NCI-H2107 (cell line): Measurements from ENCODE around the gene GABBR1.
"Not testable (repeated sequence)": the region's sequence is repeated elsewhere in the genome, so short reads cannot be mapped to it uniquely, and the experiment has no call there.

Source experiments
- DNase-seq: peaks from one replicate; lab custom pipeline; 2025; lab: John Stamatoyannopoulos, UW

GABBR1 gene

DNA sequence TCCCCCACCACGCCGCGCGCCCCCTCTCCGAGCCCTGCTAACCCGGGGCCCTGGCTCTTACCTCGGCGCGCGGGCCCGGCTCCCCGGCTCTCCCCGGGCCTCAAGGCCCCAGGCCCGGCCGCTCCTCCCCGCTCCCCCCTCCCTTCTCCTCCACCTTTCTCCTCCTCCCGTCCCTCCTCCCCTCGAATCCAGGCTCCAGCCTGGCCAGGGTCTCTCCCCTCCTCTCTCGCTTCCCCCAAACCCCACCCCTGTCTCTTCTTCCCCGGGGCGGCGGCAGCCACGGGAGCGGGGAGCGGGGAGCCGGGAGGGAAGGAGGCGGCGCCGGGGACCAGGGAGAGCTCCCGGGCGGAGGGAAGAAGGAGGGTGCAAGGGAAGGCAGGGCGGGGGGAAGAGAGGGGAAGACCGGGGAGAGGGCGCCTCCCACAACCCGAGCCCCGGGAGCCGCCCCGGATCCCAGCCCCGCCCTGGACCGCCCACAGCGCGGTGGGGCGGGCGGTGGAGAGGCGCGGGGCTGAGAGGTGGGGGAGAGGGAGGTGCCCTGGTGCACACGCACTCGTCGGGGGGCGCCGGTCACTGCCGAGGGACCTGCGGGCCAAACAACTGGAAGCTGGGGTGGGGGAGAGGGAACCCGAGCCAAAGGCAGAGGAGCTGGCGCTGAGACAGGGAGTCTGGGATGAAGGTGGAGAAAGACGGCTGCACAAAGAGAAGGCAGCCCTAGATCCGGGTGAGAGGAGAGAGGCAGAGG is at the start of gene GABBR1:
Gene GABBR1, minus strand, starts transcription at position 395 of the 745 bp plus-strand sequence. CDS start 798 bp downstream, outside the sequence.
- DNase-seq: peak; percentile 71

GRCh38 chr6:29681811-29682210 is 48.8 kb upstream of the GABBR1 start:
- DNase-seq: no peak

DNA sequence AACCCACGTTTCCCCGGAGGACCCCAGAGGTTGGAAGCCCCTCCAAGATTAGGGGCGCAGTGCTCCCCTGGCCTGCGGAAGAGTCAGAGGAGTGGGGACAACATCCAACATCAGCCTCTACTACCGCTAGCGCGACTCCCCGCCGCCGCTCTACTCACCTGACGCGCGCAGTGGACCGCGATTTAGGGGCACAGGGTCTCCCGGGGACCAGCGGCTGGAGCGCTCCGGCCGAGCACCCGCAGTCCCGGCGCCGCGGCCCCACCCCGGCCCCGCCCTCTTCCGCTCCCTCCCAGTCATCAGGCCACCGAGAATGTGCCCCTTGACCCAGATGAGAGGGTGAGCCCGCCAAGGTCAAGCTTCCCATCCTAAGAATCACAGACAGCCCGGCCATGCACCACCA is 47.9 kb upstream of the GABBR1 start, which contains the start of gene ZFP57:
Gene ZFP57, minus strand, starts transcription at position 249 of the 400 bp plus-strand sequence. CDS start 4,149 bp downstream, outside the sequence.
- DNase-seq: no peak

GRCh38 chr6:29680416-29680815 is 47.4 kb upstream of the GABBR1 start:
- no peak for DNase-seq

GRCh38 chr6:29679962-29680361 is 47.0 kb upstream of the GABBR1 start:
- no peak for DNase-seq

DNA sequence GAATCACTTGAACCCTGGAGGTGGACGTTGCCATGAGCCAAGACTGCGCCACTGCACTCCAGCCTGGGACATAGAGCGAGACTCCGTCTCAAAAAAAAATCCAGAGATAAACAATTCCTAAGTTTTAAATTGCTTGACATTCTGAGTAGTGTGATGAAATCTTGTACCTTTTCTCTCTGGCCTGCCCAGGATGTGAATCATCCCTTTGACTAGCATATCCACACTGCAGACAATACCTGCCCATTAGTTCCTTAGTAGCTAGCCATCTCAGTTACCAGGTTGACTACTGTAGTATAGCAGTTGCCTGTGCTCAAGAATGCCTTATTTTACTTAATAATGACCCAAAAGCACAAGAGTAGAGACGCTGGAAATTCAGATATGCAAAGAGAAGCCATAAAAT is 45.1 kb upstream of the GABBR1 start:
- DNase-seq: no peak

DNA sequence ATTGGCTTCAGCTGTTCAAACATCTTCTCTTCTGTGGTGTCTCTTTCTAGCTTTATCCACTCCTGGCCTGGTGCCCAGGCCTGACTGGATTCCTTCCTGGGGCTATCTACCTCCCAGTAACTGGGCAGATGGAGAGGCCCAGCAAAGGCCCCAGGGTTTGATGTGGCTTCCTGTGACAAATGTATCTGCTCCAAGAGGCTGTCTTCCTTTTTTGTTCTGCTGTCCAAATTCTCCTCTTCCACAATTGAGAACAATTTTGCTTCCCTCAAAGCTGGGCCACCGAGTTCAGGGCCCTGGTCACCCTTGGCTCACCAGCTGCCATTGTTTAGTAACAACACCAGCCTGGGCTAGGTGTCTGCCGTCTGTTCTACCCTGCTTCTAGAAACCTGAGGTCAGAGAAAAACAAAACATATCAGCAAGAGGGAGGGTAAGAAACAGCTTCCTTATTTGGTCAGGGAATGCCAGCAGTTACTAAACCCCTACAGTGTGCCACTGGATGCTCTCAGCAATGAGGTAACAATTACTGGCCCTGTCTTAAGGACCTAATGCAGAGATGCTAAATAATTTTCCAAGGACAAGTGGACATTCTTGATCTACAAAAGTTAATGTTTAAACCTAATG is 44.1 kb upstream of the GABBR1 start:
- no peak for DNase-seq

DNA sequence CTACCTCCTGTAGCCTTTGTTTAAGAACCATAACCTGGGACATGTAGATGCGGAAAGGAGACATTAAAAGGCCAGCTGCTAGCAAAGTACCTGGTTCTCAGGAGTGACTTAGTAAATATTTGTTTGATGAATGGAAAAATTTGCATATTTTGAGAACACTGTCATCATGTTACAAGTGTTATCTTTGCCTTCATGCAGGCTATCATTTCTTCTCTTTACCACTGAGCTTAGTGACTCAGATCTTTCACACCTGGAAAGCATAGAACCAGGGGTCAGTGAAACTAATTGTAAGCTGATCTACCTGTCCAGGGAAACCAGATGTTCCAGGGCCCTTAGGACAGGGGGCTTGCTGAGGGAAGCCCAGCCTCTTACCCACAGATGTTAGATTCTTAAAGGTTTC is 42.6 kb upstream of the GABBR1 start:
- DNase-seq: no peak

DNA sequence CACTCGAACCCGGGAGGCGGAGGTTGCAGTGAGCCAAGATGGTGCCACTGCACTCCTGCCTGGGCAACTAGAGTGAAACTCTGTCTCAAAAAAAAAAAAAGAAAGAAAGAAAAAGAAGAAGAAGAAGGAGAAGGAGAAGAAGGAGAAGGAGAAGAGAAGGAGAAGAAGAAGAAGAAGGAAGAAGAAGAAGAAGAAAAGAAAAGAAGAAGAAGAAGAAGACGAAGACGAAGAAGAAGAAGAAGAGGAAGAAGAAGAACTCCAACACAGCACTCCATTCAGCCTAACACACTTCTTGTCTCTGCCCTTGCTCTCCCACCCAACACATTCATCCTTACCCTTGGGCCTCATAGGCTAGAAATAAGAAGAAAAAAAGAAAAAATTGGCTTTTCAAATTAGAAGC is 41.0 kb upstream of the GABBR1 start:
- no peak for DNase-seq

GRCh38 chr6:29673161-29673560 is 40.2 kb upstream of the GABBR1 start:
- DNase-seq: no peak

DNA sequence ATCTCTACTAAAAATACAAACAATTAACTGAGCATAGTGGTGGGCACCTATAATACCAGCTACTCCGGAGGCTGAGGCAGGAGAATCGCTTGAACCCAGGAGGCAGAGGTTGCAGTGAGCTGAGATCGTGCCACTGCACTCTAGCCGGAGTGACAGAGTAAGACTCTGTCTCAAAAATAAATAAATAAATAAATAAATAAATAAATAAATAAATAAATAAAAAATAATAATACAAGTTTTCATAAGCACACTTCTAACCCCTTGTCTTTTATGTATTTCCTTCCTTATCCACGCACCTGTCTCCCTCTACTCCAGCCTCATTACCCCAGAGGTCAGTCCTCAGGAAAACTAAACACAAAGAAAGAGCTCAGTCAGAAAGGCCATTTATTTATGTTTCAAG is 39.1 kb upstream of the GABBR1 start:
- not testable (repeated sequence) for DNase-seq

DNA sequence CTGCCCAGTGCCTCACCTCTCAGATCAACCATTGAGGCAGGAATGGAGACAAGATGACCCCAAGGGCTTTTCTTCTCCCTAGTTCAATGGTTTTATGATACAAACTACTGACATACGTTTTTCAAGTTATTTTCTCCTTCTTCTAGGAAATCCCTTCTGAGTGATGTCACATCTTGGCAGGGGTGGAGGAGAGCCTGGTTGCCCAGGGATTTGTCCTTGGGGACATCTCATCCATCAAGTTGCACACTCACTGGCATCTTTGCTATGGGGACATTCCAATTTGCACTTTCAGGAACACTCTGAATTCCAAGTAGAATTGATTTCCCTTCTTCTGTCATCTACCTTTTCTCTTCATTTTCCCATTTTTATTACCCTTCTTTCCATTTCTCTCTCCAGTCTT is 38.0 kb upstream of the GABBR1 start:
- no peak for DNase-seq

DNA sequence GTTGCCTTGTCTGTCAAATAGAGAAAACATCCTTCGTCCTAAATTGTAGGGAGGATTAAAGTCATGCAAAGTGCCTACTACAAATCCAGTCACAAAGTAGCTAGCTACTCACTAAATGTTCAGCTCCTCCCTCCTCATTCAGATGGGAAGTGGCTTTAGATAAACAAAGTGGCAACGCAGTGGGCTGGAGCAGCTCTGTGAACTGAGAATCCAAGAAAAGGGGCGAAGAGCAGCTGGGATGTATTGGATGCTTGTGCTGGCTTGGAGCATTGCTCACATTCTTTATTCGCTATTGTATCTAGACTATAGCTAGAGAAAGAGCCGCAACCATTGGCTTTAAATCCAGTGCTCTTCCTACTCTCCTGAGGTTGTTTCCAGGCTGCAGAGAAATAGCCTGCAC is 34.2 kb upstream of the GABBR1 start:
- no peak for DNase-seq

DNA sequence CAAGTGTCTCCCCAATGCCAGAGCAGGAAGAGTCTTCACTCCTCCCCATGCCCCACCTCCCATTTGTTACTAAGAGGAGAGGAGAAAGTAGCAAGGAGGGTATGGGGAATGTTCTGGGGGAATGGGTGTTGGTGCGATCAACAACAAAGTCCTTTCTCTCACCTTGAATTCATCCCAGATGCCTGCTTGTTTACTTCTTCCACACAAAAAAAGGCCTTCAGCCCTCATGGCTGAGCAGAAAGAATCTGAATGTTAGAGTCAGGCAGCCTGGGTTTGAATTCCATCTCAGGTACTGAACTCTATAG is 33.8 kb upstream of the GABBR1 start:
- DNase-seq: no peak

GRCh38 chr6:29665942-29666825 is 33.2 kb upstream of the GABBR1 start:
- no peak for DNase-seq

DNA sequence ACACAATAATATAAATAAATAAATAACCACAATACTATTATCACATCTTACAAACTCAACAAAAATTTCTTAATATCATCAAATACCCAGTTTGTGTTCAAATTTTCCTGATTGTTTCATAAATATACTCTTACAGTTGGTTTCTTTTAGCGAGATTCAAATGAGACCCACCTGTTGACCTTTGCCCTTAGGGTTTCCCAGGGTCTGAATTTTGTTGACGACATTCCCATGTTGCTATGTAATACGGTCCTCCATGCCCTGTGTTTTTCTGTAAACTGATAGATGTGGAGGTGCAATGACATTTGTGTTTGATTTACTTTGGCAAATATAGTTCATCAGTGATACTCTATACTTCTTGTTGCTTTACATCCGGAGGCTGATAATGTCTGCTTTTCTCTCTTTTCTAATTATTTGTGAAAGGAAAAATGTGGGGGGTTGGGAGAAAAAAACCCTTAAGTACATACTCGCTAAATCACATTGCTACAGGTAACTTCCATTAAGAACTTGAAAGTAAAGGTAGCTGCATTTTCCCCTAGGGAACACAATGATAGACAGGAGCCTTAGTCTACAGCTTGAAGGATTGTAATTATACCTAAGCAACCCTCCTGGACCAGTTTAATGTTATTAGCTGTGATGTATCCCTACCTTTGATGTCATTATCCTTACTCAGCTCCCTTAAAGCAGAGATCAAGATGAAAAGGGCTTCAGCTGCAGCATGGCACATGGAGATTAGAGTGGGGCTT is 30.5 kb upstream of the GABBR1 start:
- DNase-seq: no peak

DNA sequence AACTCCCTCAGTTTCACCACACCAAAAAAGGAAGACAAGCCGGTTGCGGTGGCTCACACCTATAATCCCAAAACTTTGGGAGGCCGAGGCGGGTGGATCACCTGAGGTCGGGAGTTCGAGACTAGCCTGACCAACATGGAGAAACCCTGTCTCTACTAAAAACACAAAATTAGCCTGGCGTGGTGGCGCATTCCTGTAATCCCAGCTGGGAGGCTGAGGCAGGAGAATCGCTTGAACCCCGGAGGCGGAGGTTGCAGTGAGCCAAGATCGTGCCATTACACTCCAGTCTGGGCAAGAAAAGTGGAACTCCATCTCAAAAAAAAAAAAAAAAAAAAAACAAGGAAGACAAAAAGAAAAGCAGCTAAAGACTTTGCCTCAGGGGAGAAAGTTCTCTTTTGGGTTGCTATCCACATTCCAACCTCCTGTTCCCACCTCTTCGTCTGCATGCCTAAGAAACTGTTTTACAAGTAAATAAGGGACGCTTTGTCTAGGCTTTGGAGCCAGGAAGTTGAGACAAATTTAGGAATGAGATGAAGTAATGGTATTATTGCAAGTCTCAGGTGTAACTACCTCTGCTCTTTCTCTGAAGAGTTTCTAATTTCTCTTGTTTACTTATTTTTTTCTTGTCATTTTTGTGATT is 28.6 kb upstream of the GABBR1 start:
- DNase-seq: not testable (repeated sequence)

DNA sequence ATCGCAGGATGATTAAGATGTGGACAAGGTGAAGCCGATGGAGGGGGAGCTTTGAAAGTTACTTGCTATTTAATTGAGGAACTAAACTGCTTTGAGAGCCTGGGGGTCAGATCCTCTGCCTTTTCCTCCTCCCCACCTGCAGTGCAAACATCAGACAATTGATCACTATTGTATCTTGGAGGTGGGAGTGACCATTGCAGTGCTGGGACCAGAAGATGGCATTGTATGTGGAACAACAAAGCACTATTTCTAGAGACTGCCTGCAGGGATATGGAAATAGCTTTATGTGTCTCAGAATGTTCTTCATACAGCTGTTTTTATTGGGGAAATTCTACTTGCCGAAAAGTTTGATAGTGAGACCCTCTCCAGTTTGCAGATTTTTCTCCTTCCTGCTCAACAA is 28.1 kb upstream of the GABBR1 start:
- no peak for DNase-seq

DNA sequence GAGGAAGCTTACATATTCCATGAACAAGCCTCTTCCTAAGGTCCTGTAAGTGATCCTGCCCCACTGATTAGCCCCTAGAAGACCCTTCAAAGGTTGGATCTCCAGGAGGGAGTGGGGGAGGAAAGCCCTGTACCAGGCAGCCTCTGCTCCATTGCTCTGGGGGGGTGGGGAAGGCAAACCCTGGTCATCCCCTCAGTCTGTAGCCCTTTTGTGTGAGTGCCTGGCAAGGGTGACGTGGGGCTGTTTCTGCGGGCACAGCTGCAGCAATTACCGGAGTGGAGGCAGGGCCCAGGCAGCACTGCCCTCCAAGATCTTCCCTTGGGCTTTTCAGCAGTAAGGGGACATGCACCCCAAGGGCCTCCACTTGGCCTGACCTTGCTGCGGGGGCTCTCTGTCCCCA is 23.8 kb upstream of the GABBR1 start, which contains the start of gene MOG:
Gene MOG, plus strand, starts transcription at position 295 of the 400 bp plus-strand sequence. CDS start 118 bp downstream, outside the sequence.
- no peak for DNase-seq

DNA sequence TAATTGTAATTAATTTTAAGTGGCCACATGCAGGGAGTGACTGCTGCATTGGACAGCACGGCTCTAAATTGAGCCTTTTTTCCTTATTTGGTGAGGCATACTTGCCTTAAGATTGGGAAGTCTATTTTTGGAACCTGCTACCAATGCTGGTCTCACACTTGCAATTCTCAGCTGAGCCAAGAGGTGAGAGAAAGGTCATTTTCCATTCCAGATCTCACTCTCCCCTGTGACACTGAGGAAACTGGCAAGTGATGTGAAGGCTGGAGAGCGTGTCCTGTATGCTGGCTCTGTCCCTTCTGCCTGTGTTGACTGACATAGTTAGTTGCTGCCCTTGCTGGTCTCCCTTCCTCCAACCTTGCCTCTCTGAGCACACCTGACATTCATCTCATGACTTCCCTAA is 23.2 kb upstream of the GABBR1 start:
- DNase-seq: no peak

GRCh38 chr6:29655658-29656057 is 22.7 kb upstream of the GABBR1 start:
- no peak for DNase-seq
